ENCODE data around the gene CPM.
"Not testable (repeated sequence)": the region's sequence is repeated elsewhere in the genome, so short reads cannot be mapped to it uniquely, and the experiment has no call there.

The CPM gene

DNA sequence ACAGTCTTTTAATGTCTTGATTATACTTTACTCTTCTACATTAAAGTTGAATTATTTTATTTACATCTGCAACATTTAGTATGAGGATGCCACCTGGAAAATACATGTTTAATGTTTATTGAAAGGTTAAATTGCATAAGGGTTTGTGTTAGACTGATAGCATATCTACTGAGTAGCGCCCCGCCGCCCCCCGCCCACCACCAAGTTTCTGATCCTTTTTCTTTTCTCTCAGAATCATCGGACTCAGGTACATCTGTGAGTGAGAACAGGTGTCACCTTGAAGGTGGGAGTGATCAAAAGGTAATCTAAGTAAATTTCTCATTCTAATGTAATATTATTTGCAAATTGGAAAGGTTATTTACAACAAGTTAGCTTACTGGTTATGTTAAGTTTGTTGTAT, 108.8 kb downstream of the CPM start:
- no peak for DNase-seq

DNA sequence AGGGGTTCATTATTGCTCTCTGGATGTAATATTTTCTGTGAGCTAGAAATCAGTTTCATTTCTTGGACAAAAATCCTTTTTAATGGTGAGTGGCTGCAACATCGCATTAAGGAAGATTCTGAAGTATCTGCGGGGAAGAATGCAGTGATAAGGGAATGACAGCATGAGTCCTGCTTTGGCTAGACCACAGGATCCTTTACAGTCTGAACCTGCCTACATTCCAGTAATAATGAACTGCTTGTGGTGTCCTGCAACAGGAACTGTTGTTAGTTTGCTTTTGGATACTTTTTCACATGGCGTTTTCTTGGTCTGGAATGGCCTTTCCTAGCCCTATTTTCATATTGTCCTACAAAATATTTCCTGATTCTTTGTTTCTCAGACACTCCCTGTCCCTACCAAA, 109.3 kb downstream of the CPM start:
- no peak for DNase-seq

DNA sequence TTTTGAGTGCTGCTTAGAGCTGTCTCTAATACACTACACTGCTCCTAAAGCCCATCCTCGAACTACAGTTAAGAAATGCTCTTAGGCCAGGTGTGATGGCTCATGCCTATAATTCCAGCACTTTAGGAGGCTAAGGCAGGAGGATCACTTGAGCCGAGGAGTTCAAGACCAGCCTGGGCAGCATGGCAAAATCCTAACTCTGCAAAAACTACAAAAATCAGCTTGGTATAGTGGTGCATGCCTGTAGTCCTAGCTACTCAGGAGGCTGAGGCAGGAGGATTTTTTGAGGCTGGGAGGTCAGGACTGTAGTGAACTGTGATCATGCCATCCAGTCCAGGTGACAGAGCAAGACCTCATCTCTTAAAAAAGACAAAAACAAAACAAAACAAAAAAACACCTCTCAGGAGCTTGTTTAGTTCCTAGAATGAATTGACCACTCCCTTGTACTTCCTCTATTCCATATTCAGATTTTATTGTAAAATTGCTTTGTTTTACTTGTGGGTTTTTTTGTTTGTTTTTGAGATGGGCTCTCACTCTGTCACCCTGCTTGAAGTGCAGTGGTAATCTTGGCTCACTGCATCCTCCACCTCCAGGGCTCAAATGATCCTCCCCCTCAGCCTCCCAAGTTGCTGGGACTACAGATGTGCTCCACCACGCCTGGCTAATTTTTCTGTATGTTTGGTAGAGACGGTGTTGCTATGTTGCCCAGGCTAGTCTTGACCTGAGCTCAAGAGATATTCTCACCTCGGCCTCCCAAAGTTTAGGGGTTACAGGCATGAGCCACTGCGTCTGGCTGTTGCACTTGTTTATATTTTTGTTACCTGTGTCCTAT, 111.4 kb downstream of the CPM start:
- no peak for DNase-seq

DNA sequence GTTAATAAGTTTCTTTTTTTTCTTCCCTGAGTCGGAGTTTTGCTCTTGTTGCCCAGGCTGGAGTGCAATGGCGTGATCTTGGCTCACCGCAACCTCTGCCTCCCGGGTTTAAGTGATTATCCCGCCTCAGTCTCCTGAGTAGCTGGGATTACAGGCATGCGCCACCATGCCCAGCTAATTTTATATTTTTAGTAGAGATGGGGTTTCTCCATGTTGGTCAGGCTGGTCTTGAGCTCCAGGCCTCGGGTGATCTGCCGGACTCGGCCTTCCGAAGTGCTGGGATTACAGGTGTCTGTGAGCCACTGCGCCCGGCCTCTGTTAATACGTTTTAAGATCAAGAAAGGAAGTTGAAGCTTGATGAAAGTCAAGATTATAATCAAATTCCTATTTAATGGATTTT, 113.5 kb downstream of the CPM start:
- not testable (repeated sequence) for DNase-seq

DNA sequence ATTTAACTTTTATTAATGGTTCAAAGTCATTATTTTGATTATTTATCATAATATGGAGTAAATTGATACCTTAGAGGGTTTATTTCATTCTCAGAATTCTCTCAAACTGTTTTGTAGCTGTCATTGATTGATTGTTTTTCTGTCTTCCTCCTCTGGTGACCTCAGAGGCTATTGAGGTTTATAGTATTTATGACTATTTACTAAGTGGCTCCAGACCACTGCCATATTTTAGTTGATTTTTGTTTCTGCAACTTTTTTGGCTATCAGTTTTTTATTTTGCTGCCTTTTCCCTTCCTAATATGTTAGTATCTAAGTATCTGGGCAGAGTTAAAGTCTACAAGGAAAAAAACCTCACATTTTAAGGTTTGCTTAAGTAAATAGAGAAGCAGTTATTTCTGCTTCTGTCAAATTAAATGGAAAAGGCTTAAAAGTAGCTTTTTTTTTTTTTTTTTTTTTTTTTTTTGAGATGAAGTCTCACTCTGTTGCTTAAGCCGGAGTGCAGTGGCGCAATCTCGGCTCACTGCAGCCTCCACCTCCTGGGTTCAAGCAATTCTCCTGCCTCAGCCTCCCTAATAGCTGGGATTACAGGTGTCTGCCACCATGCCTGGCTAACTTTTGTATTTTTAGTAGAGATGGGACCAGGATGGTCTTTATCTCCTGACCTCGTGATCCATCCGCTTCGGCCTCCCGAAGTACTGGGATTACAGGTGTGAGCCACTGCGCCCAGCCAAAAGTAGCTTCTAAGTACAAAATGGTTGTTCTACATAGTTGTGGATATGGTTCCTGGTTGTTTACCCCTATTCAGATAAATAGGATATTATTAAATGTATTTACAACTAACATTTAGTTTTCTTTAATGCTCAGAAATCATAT, 116.8 kb downstream of the CPM start:
- no peak for DNase-seq

DNA sequence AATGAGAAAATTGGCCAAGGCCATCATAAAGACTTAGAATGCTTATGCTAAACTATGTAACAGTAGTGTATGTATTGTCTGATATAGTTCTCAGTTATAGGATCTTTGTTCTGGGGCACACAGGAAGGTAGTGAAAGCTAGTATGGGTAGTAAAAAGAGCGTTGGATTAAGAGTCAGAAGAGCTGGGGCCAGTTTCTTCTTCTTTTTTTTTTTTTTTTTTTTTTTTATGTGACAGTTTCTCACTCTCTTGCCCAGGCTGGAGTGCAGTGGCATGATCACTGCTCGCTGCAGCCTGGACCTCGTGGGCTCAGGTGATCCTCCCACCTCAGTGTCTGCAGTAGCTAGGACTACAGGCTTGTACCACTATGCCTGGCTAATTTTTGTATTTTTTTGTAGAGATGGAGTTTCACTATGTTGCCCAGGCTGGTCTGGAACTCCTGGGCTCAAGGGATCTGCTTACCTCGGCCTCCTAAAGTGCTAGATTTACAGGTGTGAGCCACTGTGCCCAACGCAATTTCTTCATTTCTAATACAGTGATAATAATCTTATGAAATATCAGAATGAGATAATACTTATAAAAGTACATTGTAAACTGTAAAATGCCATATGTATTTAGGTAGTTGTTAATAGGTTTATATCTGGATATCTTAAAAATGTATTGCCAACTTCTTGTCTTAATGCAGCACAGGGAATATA, 117.6 kb downstream of the CPM start:
- no peak for DNase-seq

DNA sequence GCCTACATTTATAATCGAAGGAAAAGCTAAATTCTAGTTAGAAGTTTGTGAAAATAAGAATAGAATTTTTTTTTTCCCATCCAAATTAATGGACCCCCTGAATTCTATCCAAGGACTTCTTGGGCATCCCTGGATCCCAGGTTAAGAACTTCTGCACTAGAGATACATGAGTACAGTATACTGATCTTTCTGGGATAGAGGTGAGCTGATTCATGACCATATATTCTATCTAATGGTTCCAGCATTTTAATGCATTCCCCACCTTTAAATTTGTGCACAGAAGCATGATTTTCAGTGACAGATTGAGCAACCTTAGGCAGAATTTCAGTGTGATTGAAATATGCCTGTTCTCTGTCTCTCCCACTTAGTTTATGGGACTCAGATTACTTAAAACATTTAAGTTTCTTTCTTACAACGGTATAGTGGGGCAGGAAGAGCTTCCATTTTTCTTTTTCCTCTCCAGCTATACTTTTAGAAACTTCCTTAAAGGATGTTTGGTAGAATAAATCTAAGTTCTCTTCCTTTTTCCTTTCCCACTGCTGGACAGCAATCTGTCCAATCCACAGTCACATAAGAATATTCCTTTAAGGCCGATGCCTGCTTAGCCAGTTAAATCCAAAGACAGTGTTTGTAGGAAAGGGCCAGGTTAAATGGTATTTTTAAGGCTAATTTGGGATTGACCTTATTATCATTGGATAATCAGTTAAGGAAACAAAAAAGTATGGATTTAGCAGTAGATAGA, 118.3 kb downstream of the CPM start:
- no peak for DNase-seq

DNA sequence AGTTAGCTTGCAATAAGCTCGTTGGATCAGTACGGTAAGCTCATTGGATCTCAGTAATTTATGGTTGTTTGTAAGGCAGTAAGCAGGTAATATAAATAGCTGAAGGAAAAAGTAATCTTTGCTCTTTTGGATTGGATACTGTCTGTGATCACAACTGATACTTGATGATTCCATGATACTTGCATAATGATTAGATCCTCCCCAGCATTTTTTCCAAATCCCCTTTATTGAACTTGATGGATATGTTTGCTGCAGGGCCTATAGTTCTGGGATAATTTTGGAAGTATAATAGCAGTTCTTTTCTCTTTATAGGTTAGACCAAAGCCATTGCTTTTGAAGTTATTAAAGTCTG, 119.8 kb downstream of the CPM start:
- DNase-seq: no peak

DNA sequence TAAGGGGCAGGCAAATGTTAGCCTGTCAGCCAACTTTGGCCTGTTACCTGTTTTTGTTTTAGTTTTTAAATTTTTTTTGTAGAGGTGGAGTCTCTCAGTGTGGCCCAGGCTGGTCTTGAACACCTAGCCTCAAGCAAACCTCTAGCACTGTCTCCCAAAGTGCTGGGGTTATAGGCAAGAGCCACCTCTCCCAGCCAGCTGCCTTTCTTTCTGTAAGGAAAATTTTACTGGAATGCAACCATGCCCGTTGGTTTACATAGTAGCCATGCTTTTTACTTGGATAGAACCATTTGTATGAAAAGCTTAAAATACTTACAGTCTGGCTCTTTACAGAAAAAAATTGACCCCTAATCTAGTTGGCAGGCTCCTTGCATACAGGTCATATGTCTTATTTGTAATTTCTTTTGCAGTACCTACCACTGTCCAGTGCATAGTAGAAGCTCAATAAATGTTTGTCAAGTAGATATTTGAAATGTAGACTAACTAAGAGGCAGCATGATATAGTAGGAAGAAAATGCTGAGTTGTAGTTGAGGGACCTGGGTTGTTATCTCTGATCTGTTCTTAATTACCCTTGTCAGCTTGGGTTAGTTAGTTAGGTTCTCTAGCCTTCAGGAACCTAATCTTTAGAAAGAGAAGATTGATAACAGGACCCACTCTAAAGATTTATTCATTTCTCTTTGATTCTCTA, 120.3 kb downstream of the CPM start:
- no peak for DNase-seq

DNA sequence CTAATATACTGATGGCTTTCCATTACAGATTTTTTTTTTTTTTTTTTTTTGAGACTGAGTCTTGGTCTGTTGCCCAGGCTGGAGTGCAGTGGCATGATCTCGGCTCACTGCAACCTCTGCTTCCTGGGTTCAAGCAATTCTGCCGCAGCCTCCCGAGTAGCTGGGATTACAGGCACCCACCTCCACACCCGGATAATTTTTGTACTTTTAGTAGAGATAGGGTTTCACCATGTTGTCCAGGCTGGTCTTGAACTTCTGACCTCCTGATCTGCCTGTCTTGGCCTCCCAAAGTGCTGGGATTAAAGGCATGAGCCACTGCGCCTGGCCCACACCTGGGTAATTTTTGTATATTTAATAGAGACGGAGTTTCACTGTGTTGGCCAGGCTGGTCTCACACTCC, 121.4 kb downstream of the CPM start:
- DNase-seq: not testable (repeated sequence)

DNA sequence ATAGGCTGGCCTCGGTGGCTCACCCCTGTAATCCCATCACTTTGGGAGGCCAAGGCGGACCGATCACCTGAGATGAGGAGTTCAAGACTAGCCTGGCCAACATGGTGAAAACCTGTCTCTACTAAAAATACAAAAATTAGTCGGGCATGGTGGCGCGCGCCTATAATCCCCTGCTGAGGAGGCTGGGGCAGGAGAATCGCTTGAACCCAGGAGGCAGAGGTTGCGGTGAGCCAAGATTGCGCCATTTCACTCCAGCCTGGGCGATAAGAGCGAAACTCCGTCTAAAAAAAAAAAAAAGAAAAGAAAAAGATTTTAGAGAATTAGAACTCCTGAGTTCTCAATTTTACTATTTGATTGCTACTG, 123.0 kb downstream of the CPM start:
- DNase-seq: not testable (repeated sequence)

DNA sequence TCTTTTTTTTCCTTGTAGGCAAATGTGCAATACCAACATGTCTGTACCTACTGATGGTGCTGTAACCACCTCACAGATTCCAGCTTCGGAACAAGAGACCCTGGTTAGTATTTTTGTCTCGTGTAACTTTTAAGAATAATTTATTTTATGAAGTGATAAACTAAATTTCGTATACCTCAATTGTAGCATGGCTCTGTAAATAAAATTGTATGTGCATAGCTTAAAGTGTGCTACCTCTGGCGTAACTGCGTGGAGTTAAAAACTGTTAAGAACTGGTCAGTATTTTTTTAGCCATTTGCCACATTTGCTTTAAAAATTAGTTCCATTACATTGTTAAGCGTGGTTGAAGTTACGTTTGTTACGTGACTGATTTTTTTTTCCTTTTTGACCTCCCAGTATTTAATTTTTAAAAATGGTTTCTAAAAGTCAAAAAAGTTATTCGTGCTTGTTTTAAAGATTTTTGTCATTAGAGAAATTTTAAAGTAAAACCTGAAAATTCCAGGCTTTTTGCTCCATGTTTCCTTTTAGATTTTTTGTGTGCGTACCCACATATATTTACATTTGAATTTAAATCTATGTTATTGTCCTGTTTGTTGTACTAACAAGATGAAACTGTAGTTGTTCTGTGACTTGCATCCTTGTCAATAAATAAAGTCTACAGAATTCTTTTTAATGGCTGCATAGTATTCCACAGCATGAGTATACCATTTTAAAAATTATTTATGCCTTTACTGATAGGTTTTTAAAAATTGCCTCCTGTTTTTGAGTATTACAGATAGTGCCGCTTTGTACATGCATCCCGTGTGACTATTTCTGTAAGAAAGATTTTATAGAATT, 123.6 kb downstream of the CPM start:
- DNase-seq: no peak

DNA sequence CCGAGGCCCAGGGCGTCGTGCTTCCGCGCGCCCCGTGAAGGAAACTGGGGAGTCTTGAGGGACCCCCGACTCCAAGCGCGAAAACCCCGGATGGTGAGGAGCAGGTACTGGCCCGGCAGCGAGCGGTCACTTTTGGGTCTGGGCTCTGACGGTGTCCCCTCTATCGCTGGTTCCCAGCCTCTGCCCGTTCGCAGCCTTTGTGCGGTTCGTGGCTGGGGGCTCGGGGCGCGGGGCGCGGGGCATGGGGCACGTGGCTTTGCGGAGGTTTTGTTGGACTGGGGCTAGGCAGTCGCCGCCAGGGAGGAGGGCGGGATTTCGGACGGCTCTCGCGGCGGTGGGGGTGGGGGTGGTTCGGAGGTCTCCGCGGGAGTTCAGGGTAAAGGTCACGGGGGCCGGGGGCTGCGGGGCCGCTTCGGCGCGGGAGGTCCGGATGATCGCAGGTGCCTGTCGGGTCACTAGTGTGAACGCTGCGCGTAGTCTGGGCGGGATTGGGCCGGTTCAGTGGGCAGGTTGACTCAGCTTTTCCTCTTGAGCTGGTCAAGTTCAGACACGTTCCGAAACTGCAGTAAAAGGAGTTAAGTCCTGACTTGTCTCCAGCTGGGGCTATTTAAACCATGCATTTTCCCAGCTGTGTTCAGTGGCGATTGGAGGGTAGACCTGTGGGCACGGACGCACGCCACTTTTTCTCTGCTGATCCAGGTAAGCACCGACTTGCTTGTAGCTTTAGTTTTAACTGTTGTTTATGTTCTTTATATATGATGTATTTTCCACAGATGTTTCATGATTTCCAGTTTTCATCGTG, 124.4 kb downstream of the CPM start:
- DNase-seq: peak; percentile 77

DNA sequence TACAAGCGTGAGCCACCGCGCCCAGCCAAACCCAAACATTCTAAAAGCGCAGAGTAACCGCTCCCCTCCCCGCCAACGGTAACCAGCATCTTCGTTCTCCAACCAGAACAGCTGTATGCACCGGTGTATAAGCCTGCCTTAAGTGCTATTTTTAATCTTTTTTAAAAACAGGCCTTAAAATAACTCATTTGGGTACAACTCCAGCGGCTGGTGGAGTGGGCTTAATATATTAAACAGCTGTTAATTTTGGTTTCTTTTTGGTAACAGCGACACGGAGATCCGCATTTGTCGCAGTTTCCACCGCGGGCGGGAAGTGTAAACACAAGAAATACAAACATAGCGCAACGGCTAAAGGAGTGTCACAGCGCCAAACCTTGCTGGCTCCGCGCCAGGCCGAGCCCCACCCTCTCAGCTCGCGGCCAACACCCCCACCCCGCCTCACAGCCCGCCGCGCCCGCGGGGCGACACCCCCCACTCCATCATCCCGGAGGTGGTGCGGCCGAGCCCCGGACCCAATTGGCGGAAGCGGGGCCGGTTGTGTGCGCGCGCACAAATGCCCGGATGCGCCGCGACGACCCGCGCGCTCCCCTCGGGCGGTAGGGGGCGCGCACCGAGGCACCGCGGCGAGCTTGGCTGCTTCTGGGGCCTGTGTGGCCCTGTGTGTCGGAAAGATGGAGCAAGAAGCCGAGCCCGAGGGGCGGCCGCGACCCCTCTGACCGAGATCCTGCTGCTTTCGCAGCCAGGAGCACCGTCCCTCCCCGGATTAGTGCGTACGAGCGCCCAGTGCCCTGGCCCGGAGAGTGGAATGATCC, 125.2 kb downstream of the CPM start, which contains the start of gene MDM2:
TSS of gene MDM2 (plus strand) at position 602 of the 812 bp plus-strand sequence. CDS start 301 bp downstream, outside the sequence.
- DNase-seq: peak; percentile 65

DNA sequence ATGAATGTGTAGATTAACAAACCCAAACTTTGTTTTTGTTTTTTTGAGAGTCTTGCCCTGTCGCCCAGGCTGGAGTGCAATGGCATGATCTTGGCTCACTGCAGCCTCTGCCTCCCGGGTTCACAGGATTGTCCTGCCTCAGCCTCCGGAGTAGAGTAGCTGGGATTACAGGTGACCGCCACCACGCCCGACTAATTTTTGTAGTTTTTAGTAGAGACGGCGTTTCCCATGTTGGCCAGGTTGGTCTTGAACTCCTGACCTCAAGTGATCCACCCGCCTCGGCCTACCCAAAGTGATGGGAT, 125.7 kb downstream of the CPM start:
- DNase-seq: not testable (repeated sequence)

DNA sequence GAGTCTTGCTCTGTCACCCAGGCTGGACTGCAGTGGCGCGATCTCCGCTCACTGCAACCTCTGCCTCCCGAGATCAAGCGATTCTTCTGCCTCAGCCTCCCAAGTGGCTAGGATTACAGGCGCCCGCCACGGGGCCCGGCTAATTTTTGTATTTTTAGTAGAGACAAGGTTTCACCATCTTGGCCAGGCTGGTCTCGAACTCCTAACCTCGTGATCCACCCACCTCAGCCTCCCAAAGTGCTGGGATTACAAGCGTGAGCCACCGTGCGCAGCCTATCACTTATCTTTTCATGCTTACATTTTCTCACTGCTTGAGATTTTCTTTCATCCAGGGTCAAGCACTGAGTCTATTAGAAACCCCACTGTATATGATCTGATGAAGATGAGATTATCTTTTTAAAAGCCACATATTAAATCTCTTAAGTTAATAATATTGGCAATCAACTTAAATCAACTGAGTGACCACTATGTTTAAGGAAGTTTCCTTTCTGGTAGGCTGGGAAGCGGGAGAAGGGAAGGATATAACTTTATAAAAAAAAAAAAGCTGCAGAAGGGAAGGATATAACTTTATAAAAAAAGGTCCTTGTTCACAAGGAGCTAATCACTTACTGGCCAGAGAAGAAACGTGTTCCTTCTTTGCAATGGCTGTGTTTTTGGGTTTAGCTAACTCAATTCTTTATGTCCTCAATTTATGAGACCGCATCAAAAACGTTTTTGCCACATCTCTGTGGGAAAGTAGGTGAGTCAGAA, 126.3 kb downstream of the CPM start:
- no peak for DNase-seq

DNA sequence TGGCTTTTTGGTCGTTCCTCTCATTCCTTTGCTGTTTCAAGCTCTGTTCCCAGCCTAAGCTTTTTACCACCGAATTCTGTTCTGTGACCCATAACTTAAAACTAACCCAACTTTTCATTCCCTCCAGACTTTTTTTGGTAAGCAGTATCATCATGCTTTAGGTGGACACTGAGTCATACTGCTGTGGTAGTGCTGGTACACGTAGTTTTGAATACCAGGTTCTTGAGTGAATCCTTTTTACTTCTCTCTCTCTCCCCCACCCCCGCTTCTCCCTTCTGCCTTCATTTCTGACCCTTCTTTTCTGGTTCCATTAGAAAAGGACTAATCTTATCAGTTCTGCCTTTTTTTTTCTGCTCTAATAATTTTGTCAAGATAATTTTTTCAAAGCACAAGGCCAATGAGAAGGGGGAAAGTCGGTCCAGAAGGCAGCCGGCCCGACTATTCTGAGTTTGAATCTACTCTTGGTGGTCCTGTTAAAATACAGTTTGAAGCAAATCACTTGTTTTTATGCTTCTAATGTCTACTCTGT, 127.3 kb downstream of the CPM start:
- no peak for DNase-seq

All from NCI-H1694 (cell line).